K562 (cell line): Measurements from ENCODE around the gene BANP.

Source experiments
- GABPB1 ChIP-seq: sonication (generic); formaldehyde crosslinking; IDR thresholded peaks from 2 replicates; pipeline ENCODE4 v1.8.0; 2022; ENCODE audit warnings: mild to moderate bottlenecking, missing genetic modification reagents
- MAZ ChIP-seq, 2 experiments: fragments of 450-650 bp in 1 of 2; sonication (generic) in 1 of 2; formaldehyde crosslinking; IDR thresholded peaks in 1 of 2; conservative IDR thresholded peaks in 1 of 2; 2 replicates each; pipeline versions ENCODE4 v1.4.0 to v1.5.0; 2020; ENCODE audit warnings: mild to moderate bottlenecking in 1 of 2, missing genetic modification reagents in 1 of 2
- RAD21 ChIP-seq, 2 experiments: fragments of 250-450 bp in 1 of 2; fragments of 450-650 bp in 1 of 2; sonication (Bioruptor Pico) in 1 of 2; formaldehyde crosslinking in 1 of 2; IDR thresholded peaks in 1 of 2; conservative IDR thresholded peaks in 1 of 2; 2 replicates each; pipeline versions ENCODE4 v1.4.0 to v1.8.0; 2020 to 2022; ENCODE audit warnings: mild to moderate bottlenecking in 2 of 2, moderate library complexity in 1 of 2
- SIX5 ChIP-seq, 2 experiments: IDR thresholded peaks; 2 replicates each; pipeline ENCODE4 v1.6.1; 2011; ENCODE audit warnings: low read length in 2 of 2, borderline replicate concordance in 1 of 2, low read depth in 1 of 2, mild to moderate bottlenecking in 1 of 2, moderate library complexity in 1 of 2; ENCODE audit not compliant: insufficient read depth in 1 of 2
- SPI1 ChIP-seq: IDR thresholded peaks from 2 replicates; pipeline ENCODE4 v1.6.1; 2011; ENCODE audit warnings: low read depth, low read length, control low read depth, borderline replicate concordance
- U2AF2 ChIP-seq: fragments of 200-400 bp; formaldehyde crosslinking; optimal IDR thresholded peaks from 2 replicates; pipeline ENCODE3; 2017; ENCODE audit warnings: low read depth, mild to moderate bottlenecking, low read length
- TF ChIP-seq, protein P1 (sequence below): fragments of 450-650 bp; formaldehyde crosslinking; IDR thresholded peaks from 2 replicates; pipeline ENCODE4 v1.4.0; 2022; ENCODE audit warnings: missing genetic modification characterization
- TF ChIP-seq, protein P2 (sequence below): fragments of 250-450 bp; sonication (Bioruptor Pico); IDR thresholded peaks from 2 replicates; pipeline ENCODE4 v1.4.0; 2020
- TF ChIP-seq, protein P3 (sequence below): sonication (generic); formaldehyde crosslinking; IDR thresholded peaks from 2 replicates; pipeline ENCODE4 v1.8.0; 2022; ENCODE audit warnings: missing genetic modification reagents, mild to moderate bottlenecking, borderline replicate concordance

DNA sequence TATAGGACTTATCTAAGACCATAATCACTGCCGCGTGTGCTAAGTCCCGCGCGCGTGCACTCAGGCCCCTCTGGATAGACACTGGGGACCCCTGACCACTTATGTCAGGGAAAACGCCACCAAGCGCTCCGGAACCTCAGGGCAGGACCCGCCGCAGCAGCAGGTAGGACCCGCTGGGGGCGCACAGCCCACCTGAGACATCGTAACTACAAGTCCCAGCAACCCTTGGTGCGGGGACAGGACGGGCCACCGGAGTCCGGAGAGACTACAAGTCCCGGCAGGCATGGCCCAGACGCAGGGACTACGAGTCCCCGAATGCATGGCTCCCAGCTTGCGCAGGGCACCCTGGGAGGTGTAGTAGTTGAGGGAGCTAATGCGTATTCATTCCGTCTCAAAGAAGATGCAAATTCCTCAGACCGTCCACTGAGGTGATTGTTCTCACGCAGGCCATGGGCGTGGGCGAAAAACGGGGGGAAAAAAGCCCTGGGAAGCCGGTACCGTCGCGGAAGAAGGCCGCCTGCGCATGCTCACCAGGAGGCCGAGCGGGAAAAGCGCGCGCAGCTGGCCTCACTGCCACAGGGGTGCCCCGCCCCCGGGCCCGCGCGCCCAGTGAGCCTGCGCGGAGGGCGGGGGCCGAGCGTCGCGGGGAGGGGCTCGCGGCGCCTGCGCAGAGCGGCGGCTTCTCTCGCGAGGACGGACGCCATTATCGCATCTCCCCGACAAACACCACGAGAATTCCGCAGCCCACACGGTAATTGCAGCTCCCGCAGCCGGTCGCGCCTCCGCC, at the start of gene BANP:
- TF ChIP-seq, protein P1, sequence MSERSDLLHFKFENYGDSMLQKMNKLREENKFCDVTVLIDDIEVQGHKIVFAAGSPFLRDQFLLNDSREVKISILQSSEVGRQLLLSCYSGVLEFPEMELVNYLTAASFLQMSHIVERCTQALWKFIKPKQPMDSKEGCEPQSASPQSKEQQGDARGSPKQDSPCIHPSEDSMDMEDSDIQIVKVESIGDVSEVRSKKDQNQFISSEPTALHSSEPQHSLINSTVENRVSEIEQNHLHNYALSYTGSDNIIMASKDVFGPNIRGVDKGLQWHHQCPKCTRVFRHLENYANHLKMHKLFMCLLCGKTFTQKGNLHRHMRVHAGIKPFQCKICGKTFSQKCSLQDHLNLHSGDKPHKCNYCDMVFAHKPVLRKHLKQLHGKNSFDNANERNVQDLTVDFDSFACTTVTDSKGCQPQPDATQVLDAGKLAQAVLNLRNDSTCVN (CRISPR knock-in tag) = 0 out of 2 replicates have a peak, but pooled peaks have one; percentile 62
- no peak for TF ChIP-seq U2AF2
- TF ChIP-seq SIX5 (IDR thresholded peaks at IDR 0.05; ENCODE audit: borderline replicate concordance in 1 of 2, insufficient read depth in 1 of 2, low read depth in 1 of 2, low read length in 2 of 2) = peak; percentile 99 to 100
- TF ChIP-seq SPI1 = no peak
- TF ChIP-seq RAD21 (CRISPR knock-in tag; conservative IDR thresholded peaks at IDR 0.05 in 1 of 2, IDR thresholded peaks at IDR 0.05 in 1 of 2) = peak in 1 of 2 experiments; percentile 10; a peak in 1 of 4 replicates
- peak; percentile 96 for TF ChIP-seq GABPB1 (CRISPR knock-in tag)
- peak; percentile 93 to 100 for TF ChIP-seq MAZ (CRISPR knock-in tag; conservative IDR thresholded peaks at IDR 0.05 in 1 of 2, IDR thresholded peaks at IDR 0.05 in 1 of 2)
- TF ChIP-seq, protein P2, sequence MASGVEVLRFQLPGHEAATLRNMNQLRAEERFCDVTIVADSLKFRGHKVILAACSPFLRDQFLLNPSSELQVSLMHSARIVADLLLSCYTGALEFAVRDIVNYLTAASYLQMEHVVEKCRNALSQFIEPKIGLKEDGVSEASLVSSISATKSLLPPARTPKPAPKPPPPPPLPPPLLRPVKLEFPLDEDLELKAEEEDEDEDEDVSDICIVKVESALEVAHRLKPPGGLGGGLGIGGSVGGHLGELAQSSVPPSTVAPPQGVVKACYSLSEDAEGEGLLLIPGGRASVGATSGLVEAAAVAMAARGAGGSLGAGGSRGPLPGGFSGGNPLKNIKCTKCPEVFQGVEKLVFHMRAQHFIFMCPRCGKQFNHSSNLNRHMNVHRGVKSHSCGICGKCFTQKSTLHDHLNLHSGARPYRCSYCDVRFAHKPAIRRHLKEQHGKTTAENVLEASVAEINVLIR (CRISPR knock-in tag) = peak; percentile 66
- TF ChIP-seq, protein P3, sequence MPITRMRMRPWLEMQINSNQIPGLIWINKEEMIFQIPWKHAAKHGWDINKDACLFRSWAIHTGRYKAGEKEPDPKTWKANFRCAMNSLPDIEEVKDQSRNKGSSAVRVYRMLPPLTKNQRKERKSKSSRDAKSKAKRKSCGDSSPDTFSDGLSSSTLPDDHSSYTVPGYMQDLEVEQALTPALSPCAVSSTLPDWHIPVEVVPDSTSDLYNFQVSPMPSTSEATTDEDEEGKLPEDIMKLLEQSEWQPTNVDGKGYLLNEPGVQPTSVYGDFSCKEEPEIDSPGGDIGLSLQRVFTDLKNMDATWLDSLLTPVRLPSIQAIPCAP = no peak
